Activated naive CD4-positive, alpha-beta T cell treated with anti-CD3 and anti-CD28 coated beads, Interleukin-2, amount 50 U/mL, for 24 hours (primary cell): ENCODE measurements around the gene TPO.

ENCODE experiments used
- H3K27ac Mint-ChIP-seq: one replicate; pipeline ENCODE4 v1.8.0; 2021; ENCODE audit warnings: mild to moderate bottlenecking, mixed read lengths
- H3K27me3 Mint-ChIP-seq: one replicate; pipeline ENCODE4 v1.8.0; 2021; ENCODE audit warnings: mixed read lengths
- H3K36me3 Mint-ChIP-seq: one replicate; pipeline ENCODE4 v1.8.0; 2021; ENCODE audit warnings: mixed read lengths
- H3K4me1 Mint-ChIP-seq: one replicate; pipeline ENCODE4 v1.8.0; 2021; ENCODE audit warnings: mixed read lengths
- H3K4me3 Mint-ChIP-seq: one replicate; pipeline ENCODE4 v1.8.0; 2021; ENCODE audit warnings: mild to moderate bottlenecking, mixed read lengths
- H3K9me3 Mint-ChIP-seq: one replicate; pipeline ENCODE4 v1.8.0; 2021; ENCODE audit warnings: mixed read lengths

Gene TPO

GRCh38 chr2:1495676-1496358 lies 82.6 kb downstream of the TPO start:
- Mint-ChIP-seq H3K27ac (no peak overlapping the region), H3K4me1 (peaks cover 8% of the 10 kb centered on the region), H3K9me3 (no peaks in the 10 kb centered on the region), H3K36me3 (no peaks in the 10 kb centered on the region), H3K4me3 (no peak overlapping the region), H3K27me3 (no peaks in the 10 kb centered on the region)

- Mint-ChIP-seq H3K4me3 (no peak overlapping the region), H3K27ac (no peak overlapping the region), H3K9me3 (no peaks in the 10 kb centered on the region), H3K36me3 (no peaks in the 10 kb centered on the region), H3K27me3 (no peaks in the 10 kb centered on the region), H3K4me1 (peaks cover 8% of the 10 kb centered on the region)
Measured at GRCh38 chr2:1496359-1496821, 83.1 kb downstream of the TPO start.

- Mint-ChIP-seq H3K36me3 (no peaks in the 10 kb centered on the region), H3K27me3 (no peaks in the 10 kb centered on the region), H3K4me3 (no peak overlapping the region), H3K4me1 (peaks cover 8% of the 10 kb centered on the region), H3K9me3 (no peaks in the 10 kb centered on the region), H3K27ac (no peak overlapping the region)
Measured at GRCh38 chr2:1497122-1497611, 83.9 kb downstream of the TPO start.

GRCh38 chr2:1498176-1498575 lies 84.9 kb downstream of the TPO start:
- no peak overlapping the region for H3K27ac Mint-ChIP-seq
- no peaks in the 10 kb centered on the region for H3K27me3 Mint-ChIP-seq
- no peaks in the 10 kb centered on the region for H3K9me3 Mint-ChIP-seq
- H3K36me3 Mint-ChIP-seq = no peaks in the 10 kb centered on the region
- peaks cover 4% of the 10 kb centered on the region for H3K4me1 Mint-ChIP-seq
- H3K4me3 Mint-ChIP-seq = no peak overlapping the region

GRCh38 chr2:1499033-1499795 lies 86.0 kb downstream of the TPO start:
- no peaks in the 10 kb centered on the region for H3K9me3 Mint-ChIP-seq
- H3K4me3 Mint-ChIP-seq = no peak overlapping the region

GRCh38 chr2:1501038-1501851 lies 88.0 kb downstream of the TPO start:
- Mint-ChIP-seq H3K27me3 (no peaks in the 10 kb centered on the region), H3K4me3 (no peak overlapping the region), H3K9me3 (no peaks in the 10 kb centered on the region), H3K36me3 (no peaks in the 10 kb centered on the region), H3K27ac (no peak overlapping the region), H3K4me1 (peaks cover 4% of the 10 kb centered on the region)

More at GRCh38 chr2:1499033-1499795, 86.0 kb downstream of the TPO start:
- Mint-ChIP-seq H3K36me3 (no peaks in the 10 kb centered on the region), H3K27ac (no peak overlapping the region), H3K27me3 (no peaks in the 10 kb centered on the region), H3K4me1 (peaks cover 4% of the 10 kb centered on the region)

- Mint-ChIP-seq H3K27me3 (no peaks in the 10 kb centered on the region), H3K9me3 (no peaks in the 10 kb centered on the region)
Measured at GRCh38 chr2:1501991-1502390, 88.7 kb downstream of the TPO start.

GRCh38 chr2:1502891-1503304 lies 89.6 kb downstream of the TPO start:
- no peaks in the 10 kb centered on the region for H3K27me3 Mint-ChIP-seq
- no peaks in the 10 kb centered on the region for H3K9me3 Mint-ChIP-seq
- no peak overlapping the region for H3K27ac Mint-ChIP-seq
- H3K4me1 Mint-ChIP-seq = peaks cover 4% of the 10 kb centered on the region
- H3K4me3 Mint-ChIP-seq = no peak overlapping the region
- no peaks in the 10 kb centered on the region for H3K36me3 Mint-ChIP-seq

More at GRCh38 chr2:1501991-1502390, 88.7 kb downstream of the TPO start:
- no peak overlapping the region for H3K27ac Mint-ChIP-seq
- no peak overlapping the region for H3K4me3 Mint-ChIP-seq
- H3K36me3 Mint-ChIP-seq = no peaks in the 10 kb centered on the region
- H3K4me1 Mint-ChIP-seq = peaks cover 4% of the 10 kb centered on the region

GRCh38 chr2:1503471-1504310 lies 90.4 kb downstream of the TPO start:
- peaks cover 9% of the 10 kb centered on the region for H3K4me1 Mint-ChIP-seq
- H3K27me3 Mint-ChIP-seq = no peaks in the 10 kb centered on the region
- no peak overlapping the region for H3K4me3 Mint-ChIP-seq
- H3K9me3 Mint-ChIP-seq = no peaks in the 10 kb centered on the region
- no peaks in the 10 kb centered on the region for H3K36me3 Mint-ChIP-seq
- no peak overlapping the region for H3K27ac Mint-ChIP-seq

- H3K27ac Mint-ChIP-seq = no peak overlapping the region
- H3K9me3 Mint-ChIP-seq = no peaks in the 10 kb centered on the region
- H3K4me3 Mint-ChIP-seq = no peak overlapping the region
- H3K4me1 Mint-ChIP-seq = peaks cover 16% of the 10 kb centered on the region
- no peaks in the 10 kb centered on the region for H3K36me3 Mint-ChIP-seq
- no peaks in the 10 kb centered on the region for H3K27me3 Mint-ChIP-seq
Measured at GRCh38 chr2:1504311-1504750, 91.1 kb downstream of the TPO start.

- H3K27ac Mint-ChIP-seq = no peak overlapping the region
- no peak overlapping the region for H3K4me3 Mint-ChIP-seq
- H3K4me1 Mint-ChIP-seq = peaks cover 23% of the 10 kb centered on the region
- H3K9me3 Mint-ChIP-seq = no peaks in the 10 kb centered on the region
- no peaks in the 10 kb centered on the region for H3K27me3 Mint-ChIP-seq
- H3K36me3 Mint-ChIP-seq = no peaks in the 10 kb centered on the region
Measured at GRCh38 chr2:1505031-1505441, 91.8 kb downstream of the TPO start.

- H3K27ac Mint-ChIP-seq = peak overlapping the region; percentile 25
- no peaks in the 10 kb centered on the region for H3K9me3 Mint-ChIP-seq
- H3K27me3 Mint-ChIP-seq = no peaks in the 10 kb centered on the region
- peak overlapping the region; percentile 58 for H3K4me3 Mint-ChIP-seq
- no peaks in the 10 kb centered on the region for H3K36me3 Mint-ChIP-seq
- H3K4me1 Mint-ChIP-seq = peaks cover 41% of the 10 kb centered on the region
Measured at GRCh38 chr2:1509271-1510065, 96.2 kb downstream of the TPO start.

GRCh38 chr2:1510176-1510575 lies 96.9 kb downstream of the TPO start:
- no peaks in the 10 kb centered on the region for H3K36me3 Mint-ChIP-seq
- peak overlapping the region; percentile 58 for H3K4me3 Mint-ChIP-seq
- no peaks in the 10 kb centered on the region for H3K27me3 Mint-ChIP-seq
- no peaks in the 10 kb centered on the region for H3K9me3 Mint-ChIP-seq
- peaks cover 39% of the 10 kb centered on the region for H3K4me1 Mint-ChIP-seq
- peak overlapping the region; percentile 33 for H3K27ac Mint-ChIP-seq

- H3K27ac Mint-ChIP-seq = no peak overlapping the region
Measured at GRCh38 chr2:1511455-1511854, 98.2 kb downstream of the TPO start.

More at GRCh38 chr2:1511455-1511854, 98.2 kb downstream of the TPO start:
- H3K27me3 Mint-ChIP-seq = no peaks in the 10 kb centered on the region
- H3K36me3 Mint-ChIP-seq = no peaks in the 10 kb centered on the region
- peaks cover 42% of the 10 kb centered on the region for H3K4me1 Mint-ChIP-seq
- H3K4me3 Mint-ChIP-seq = peak overlapping the region; percentile 15
- no peaks in the 10 kb centered on the region for H3K9me3 Mint-ChIP-seq
